NK-92 treated with Interleukin-12 subunit alpha and Interleukin-12 subunit beta, amount 100 ng/mL, for 24 hours (cell line): Measurements from ENCODE around the gene FOXO3.
"Not testable (repeated sequence)": the region's sequence is repeated elsewhere in the genome, so short reads cannot be mapped to it uniquely, and the experiment has no call there.

Experiments
- DNase-seq: peaks from one replicate; lab custom pipeline; 2025; lab: John Stamatoyannopoulos, UW

Gene FOXO3

DNA sequence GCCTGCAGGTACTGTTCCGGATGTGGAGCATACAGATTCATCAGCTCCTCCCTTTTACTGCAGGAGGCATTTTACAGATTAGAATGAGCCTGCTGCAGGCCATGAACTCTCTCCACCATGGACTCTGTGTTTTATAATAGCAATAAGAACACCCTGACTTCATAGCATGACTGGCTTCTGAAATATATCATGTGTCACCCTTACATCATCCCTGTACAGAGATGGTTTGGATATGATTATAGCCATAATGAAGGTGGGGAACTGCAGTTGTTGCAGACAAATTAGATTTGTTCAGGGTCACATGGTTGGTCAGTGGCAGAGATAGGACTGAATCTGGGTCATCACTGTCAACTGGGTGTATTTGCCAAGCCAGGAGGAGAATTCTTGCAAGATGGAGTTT is 100.7 kb downstream of the FOXO3 start:
- DNase-seq = no peak

DNA sequence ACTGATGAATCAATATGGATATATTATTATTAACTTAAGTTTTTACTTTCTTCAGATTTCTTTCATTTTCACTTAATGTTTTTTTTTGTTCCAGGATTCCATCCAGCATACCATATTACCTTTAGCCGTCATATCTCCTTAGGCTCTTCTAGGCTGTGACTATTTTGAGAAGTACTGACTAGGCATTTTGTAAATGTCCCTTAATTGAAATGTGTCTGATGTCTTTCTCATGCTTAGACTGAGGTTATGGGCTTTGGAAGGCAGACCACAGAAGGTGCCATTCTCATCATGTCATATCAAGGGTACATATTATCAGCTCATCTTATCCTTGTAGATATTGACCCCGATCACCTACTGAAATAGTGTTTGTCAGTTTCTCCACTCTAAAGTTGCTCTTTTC is 101.3 kb downstream of the FOXO3 start:
- DNase-seq = no peak

DNA sequence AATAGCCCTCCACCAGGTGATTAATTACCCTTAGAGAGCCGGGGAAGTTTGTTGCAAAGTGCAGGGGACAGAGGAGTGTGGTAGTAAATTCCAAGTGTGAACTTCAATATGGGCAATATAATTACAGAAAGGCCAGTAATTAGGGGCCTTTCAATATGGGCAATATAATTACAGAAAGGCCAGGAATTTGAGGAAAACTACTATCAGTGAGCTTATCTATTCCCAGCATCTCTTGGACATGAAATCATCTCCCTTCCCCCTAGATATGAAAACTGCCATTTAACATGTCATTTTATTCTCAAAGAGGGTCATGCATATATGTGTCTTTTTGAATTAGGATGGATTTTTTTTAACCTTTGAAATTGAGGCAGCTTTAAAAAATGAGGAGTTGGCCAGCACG is 102.0 kb downstream of the FOXO3 start:
- DNase-seq = no peak

DNA sequence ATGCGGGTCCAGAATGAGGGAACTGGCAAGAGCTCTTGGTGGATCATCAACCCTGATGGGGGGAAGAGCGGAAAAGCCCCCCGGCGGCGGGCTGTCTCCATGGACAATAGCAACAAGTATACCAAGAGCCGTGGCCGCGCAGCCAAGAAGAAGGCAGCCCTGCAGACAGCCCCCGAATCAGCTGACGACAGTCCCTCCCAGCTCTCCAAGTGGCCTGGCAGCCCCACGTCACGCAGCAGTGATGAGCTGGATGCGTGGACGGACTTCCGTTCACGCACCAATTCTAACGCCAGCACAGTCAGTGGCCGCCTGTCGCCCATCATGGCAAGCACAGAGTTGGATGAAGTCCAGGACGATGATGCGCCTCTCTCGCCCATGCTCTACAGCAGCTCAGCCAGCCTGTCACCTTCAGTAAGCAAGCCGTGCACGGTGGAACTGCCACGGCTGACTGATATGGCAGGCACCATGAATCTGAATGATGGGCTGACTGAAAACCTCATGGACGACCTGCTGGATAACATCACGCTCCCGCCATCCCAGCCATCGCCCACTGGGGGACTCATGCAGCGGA is 102.9 kb downstream of the FOXO3 start:
- not testable (repeated sequence) for DNase-seq

DNA sequence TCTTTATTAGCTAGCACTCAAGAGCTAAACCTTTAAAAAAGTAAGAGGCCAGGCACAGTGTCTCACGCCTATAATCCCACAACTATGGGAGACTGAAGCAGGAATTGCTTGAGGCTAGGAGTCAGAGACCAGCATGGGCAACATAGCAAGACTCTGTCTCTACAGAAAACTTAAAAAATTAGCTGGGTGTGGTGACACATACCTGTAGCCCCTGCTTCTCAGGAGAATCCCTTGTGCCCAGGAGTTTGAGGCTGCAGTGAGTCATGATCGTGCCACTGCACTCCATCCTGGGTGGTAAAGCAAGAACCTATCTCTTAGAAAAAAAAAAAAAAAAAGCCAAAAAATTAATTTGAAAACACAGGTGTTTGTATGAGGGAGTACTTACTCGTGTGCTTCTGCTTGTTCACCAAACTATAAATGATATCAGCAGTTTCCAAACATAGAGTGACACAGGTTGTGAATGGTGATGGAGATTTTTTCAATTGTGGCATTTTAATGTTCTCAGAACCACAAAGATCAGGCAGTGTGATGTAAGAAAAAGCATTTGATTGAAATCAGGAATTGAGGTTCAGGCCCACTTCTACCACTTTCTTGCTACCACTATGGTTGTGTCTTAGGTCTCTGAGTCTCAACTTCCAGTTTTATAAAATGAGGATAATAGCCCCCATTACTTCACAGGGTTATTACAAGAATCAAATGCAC is 104.9 kb downstream of the FOXO3 start:
- peak; percentile 12 for DNase-seq

DNA sequence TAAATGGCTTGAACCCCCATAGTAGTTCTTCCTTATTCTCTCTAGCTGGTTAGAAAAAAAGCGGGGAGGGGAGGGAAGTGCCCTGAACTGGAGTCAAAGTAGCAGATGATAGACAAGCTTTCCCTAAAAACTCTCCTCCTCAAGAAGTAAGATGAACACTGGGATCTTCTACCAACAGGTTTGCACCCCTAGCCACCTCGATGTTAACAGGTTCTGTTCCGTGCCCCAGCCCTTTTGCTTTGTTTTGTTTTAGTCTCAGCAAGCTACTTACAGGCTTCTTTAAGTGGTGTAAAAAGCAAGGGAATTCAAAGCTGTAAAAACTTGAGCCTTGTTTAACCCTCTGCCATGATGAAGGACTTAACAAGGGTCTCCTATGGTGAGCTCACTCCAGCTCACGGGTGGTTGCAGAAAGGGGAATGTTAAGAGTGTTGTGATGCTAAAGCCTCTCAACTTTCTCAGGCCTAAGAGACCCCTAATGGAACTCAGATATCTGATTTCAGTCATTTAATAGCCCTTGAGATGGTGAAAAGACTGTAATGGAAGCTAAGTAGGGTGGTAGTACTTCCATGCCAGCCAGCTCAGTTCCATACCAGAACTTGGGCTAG is 106.0 kb downstream of the FOXO3 start:
- no peak for DNase-seq

DNA sequence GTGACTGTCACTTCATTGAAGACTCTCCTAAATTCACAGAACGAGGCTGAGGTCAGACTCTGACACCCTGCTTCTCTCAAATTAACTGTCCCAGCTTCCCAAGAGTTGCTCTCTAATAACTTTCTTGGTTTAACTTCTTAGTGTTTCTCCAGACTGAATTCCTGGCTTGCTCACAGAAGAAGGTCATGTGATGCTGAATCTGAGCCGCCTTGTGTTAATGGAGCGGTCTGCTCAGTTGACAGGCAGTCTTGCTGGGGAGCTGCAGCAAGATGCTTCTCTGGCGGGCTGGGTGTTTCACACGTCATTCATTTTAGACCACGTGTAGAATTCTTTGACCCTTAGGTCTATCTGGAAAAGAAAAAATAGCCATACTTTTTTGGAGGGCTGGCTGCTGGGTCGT is 107.3 kb downstream of the FOXO3 start:
- DNase-seq = peak; percentile 6

DNA sequence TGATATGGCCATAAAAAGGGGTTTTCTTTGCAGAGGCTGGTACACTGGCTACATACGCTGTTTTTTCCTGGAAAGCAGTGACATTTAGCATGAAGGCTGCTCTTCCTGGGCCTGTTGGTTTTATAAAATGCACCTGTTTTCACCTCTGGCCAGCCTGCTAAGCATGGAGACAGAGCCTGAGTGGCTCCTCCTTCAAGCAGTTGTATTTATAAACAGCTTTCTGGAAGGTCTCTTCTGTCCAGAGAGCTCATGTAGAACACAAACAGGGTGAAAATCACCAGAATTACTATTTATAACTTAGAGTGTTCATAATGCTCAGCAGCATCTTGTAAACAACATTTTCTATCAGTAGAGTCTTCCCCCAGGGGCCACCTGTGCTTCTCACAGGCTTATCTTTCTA is 109.0 kb downstream of the FOXO3 start:
- no peak for DNase-seq

DNA sequence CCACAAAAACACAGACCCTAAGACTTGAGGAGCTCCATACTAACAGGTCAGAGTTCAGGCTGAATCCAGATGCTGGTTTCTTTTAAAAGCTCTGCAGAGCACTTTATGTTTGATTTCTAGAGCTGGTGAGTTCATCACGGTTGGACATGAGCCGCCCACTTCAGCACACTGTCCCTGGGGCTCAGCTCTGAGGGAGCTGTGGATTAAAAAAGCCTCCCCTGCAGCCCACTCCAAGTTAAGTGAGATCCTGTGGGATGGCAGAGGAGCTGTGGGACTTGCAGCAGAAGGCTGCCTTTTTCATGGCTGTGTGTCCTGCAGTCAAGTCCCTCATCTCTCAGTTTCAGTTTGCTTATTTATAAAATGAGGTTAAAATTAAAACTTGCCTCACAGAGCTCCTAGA is 110.5 kb downstream of the FOXO3 start:
- no peak for DNase-seq

DNA sequence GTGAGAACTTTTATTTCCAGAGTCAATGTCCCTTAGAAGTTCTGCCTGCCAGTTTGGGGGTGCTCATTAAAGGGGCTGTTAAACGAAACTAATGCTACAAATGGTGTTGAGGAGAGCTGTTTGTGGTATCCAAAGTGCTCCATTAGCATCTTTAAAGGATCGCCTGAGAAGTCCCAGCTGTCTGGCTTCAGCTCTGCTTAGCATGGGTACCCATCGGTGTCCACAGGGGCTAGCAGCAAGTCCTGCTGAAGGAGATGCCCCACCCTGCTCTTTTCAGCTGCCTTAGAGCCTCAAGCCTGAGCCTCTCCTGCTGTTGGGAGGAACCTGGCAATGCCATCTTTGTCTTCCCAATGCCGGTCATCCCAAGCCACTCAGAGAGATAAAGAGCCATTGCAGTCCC is 111.1 kb downstream of the FOXO3 start:
- DNase-seq = no peak

DNA sequence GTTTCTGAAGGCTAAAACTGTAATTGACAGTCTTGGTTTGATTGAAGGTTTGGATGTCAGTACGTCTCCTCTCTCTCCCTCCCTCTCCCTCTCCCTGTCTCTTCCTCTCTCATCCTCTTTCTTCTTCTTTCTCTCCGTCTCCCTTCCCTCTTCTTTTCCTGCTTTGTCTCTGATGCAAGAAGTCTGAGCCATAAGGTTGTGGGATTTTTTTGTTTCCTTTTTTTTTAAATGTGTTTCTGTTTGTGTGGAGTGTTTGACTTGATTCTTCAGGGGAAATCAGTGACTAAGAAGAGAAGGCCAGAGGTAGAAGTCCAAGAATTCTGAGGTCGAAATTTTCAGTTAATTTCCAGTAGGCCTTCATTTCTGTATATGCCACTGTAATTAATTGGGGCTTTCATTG is 111.9 kb downstream of the FOXO3 start:
- DNase-seq = no peak

DNA sequence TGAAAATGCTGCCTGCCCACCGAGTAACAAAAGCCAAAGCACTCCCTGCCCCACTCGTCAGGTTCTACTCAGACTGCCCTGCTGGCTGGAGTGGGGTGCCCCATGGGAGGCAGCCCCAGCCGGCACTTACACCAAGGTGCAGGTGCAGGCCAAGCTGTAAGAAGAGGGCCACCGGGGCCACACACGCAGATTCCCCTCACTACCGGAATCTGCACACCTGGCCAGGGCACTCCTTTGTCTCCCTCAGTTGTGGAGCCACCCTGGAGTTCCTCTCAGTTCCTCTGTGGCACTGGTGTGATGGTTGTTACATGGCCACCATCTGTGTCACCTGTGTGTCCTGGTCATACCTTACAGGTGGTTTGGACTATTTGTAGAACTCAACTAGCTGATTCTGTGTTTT is 112.4 kb downstream of the FOXO3 start:
- no peak for DNase-seq

DNA sequence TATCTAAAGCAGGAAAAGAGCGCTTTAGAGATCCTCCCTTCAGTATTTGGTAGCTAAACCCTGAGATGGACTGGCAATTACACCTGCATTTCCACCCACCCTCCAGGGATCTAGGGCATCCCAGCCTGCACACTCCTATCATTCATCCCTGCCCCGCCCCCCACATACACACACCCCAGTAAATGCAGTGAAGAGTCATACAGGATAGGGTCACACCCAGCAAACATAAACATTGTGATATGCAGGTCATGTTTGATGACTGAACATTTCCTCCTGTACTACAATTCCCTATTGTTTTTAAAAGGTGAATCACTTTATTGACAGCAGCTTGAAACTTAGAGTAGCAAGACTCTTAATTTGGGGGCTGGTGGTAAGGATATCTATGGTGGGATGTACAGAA is 112.9 kb downstream of the FOXO3 start:
- no peak for DNase-seq

DNA sequence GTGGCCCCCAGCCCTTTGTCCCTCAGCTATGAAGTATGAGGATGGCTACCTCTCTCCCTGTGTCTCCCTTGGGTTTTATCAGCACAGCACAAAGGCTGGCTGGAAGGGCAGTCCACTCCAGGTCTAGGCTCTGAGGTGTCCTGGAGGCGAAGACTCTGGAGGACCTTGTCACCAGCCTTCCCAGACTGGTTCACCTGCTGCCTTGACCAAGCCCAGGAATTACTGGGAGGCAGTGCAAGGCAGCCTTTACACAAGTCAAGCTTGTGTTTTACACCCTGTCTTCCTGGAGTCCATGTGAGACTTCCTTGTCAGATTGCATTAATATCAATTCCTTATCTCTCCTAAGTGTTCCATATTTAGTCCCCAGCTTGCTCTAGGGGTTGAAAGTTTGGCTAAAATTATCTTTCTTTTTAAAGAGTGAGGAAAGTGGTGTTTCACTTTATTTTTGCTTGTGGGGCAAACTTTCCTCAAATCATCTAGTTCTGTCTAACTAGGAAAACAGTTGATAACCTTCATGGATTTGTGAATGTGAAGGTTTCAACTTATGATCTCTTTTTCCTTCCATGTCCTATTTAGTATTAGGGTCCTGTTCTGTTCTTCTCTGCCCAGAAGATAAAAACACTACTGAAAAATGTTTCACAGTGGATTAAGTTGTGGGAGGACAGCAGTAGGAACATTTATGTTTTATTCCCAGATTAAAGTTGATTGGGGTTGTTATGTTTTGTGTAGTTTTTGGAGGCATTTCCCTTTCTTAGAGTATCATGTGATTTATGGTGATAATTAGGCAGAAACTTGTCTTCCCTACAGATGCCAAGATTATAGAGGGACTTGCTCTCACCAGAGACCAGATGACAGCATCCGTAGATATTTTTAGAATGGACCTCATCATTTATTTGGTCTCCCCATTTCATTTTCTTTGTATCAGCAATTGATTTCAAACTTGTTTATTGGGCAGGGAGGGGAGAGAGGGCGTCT is 114.8 kb downstream of the FOXO3 start:
- DNase-seq = no peak

DNA sequence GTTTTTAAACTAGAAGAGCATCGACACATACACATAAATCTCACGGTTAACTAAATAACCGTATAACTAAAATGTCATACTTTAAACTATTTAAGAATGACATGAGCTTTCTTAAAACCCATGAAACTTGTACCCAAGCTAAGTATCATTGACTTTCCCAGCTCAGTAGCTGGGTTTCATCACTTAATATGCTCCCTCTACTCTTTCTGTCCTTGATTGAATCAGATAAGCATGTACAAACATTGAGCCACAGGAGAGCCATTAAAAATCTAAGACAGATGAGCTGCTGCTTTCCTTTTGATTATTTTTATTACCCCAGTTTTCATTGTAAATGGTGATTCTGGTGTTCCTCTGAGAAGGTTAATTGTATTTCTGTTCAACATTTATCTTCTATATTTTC is 115.8 kb downstream of the FOXO3 start:
- DNase-seq = no peak

DNA sequence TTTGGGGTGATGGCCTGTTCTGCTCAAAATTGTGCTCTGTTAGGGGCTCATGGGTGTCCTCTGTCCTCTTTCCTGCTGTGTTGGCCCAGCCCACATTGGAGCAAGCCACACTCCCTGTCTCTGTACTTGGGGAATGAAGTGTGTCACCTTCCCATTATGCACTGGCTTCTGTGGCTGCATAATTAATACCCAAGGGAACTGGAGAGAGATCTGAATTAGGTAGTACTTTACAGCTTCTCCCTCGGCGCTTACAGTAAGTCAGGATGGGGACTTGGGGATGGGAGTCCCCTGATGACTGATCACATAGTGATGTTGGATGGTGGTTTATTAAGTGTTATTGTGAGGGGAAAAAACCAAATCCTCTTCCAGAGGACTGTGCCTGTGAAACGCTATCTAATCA is 116.6 kb downstream of the FOXO3 start:
- DNase-seq = no peak

DNA sequence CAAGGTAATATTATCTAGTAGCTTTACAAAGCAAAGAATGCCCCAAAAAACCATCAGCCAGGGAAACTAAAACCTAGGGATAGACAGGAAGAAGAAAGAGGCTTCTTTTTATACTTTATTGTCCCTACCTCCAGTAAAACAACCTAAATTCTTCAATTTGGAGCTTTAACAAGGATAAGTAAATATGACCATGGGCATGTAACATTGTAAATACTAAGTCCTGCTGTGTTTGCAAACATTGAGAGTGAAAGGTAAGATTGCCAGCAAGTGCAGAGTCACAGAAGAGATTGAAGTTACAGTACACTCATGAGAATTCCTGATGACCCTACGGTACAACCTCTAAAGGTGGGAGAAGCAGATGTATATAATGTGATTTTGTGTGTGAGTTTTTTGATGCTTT is 117.2 kb downstream of the FOXO3 start:
- no peak for DNase-seq

DNA sequence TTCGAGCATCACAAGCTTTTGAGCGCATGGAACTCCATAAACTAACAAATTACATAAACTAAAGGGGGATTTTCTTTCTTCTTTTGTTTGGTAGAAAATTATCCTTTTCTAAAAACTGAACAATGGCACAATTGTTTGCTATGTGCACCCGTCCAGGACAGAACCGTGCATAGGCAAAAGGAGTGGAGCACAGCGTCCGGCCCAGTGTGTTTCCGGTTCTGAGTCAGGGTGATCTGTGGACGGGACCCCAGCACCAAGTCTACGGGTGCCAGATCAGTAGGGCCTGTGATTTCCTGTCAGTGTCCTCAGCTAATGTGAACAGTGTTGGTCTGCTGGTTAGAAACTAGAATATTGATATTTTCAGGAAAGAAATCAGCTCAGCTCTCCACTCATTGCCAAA is 119.6 kb downstream of the FOXO3 start:
- not testable (repeated sequence) for DNase-seq

DNA sequence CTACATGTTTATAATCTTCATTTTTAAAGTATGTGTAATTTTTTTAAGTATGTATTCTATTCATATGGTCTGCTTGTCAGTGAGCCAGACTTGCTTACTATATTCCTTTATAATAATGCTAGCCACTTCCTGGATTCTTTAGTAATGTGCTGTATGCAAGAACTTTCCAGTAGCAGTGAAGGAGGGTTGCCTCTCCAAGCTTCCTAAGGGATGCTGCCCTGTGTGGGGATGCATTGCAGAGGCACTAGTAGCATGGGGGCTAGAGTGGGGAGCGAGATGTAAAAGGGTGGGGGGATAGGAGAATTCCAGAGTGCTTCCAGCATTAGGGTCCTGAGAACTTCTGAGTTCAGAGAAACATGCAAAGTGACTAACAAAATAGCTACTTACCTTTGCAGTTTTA is 121.0 kb downstream of the FOXO3 start:
- DNase-seq = not testable (repeated sequence)

DNA sequence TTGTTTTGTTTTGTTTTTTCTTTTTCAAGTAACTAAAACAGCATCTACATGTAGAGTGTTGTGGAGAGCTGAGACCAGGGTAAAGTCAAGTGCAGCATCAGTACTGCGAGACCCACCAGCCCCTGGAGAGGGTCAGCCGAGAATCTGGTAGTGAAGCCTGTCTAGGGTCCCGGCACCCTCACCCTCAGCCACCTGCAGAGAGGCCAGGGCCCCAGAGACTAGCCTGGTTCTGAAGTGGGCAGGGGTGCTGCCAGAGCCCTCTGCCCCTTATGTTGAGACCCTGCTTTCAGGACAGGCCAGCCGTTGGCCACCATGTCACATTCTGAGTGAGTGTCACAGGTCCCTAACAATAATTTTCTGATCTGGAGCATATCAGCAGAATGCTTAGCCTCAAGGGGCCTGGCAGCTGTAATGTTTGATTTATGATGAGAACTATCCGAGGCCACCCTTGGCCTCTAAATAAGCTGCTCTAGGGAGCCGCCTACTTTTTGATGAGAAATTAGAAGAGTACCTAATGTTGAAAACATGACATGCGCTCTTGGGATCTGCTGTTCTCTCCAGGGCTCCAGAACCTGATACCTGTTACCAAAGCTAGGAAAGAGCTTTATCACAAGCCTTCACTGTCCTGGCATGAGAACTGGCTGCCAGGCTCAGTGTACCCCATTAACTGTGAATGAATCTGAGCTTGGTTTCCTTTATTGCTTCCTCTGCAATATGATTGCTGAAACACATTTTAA is 121.8 kb downstream of the FOXO3 start:
- DNase-seq = not testable (repeated sequence)

DNA sequence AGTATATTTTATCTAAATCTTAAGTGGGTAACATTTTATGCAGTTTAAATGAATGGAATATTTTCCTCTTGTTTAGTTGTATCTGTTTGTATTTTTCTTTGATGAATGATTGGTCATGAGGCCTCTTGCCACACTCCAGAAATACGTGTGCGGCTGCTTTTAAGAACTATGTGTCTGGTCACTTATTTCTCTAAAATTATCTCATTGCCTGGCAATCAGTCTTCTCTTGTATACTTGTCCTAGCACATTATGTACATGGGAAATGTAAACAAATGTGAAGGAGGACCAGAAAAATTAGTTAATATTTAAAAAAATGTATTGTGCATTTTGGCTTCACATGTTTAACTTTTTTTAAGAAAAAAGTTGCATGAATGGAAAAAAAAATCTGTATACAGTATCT is 123.3 kb downstream of the FOXO3 start:
- not testable (repeated sequence) for DNase-seq

DNA sequence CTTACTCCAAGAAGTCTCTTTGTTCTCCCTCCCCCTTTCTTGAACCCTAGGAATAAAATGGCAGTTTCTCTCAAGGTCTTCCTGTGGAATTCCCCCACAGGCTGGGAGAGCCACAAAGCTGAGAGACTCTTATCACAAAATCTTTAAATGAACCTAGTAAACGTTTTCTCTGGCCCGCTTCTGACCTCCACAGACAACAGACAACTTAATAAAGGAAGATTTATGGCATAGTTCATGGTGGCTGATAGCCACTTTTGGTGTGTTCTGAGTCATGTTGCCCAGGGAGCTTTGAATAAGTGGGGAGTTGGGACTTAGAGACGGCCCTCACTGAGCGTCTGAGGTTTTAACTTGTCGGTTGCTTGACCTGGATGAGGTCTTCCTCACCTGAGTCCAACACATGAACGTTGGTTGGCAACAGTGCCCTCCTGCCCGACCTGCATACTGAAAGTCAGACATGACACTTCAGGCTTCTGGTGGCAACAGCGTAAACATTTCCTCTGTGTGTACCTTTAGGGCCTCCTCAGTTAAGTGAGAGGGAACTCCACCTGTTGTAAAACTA is 124.1 kb downstream of the FOXO3 start:
- DNase-seq = no peak
